Kidney (tissue), 14 donors: ENCODE data around the gene THADA. TPM values are rescaled to one million over a fixed set of nuclear protein-coding genes. Genes with fewer than 3 reads are reported as not detected.

Source experiments
- DNase-seq, 5 donors: peaks; one replicate each; pipeline ENCODE4 v3.0.0-alpha.2; 2013 to 2020
- FAIRE-seq: peaks from 2 replicates; lab custom pipeline; 2012; peaks lifted over from hg19 to GRCh38; lab: Jason Lieb, UNC
- H3K27ac ChIP-seq, 2 donors: one replicate each; pipeline ENCODE4 v1.7.0; 2013; ENCODE audit warnings: low read depth in 2 of 2, low read length in 2 of 2, inconsistent platforms in 1 of 2
- H3K27me3 ChIP-seq: one replicate; pipeline ENCODE4 v1.7.1; 2013; ENCODE audit warnings: low read length, inconsistent platforms; ENCODE audit not compliant: control insufficient read depth, insufficient read depth
- H3K36me3 ChIP-seq, 3 donors: one replicate each; pipeline versions ENCODE4 v1.7.0 to v1.7.1; 2013; ENCODE audit warnings: low read length in 3 of 3, control low read depth in 1 of 3, inconsistent platforms in 1 of 3; ENCODE audit not compliant: insufficient read depth in 3 of 3, control insufficient read depth in 2 of 3
- H3K4me1 ChIP-seq, 3 donors: one replicate each; pipeline versions ENCODE4 v1.7.0 to v1.7.1; 2013; ENCODE audit warnings: low read length in 3 of 3, inconsistent platforms in 1 of 3, low read depth in 1 of 3; ENCODE audit not compliant: control insufficient read depth in 2 of 3, insufficient read depth in 2 of 3
- H3K4me3 ChIP-seq, 3 donors: one replicate each; pipeline versions ENCODE4 v1.7.0 to v1.8.1; 2013; ENCODE audit warnings: low read length in 3 of 3, control low read depth in 1 of 3, inconsistent platforms in 1 of 3
- H3K9ac ChIP-seq, 3 donors: one replicate each; pipeline versions ENCODE4 v1.7.0 to v1.7.1; 2013; ENCODE audit warnings: low read length in 3 of 3, control low read depth in 1 of 3, inconsistent platforms in 1 of 3
- H3K9me3 ChIP-seq, 3 donors: one replicate each; pipeline versions ENCODE4 v1.7.0 to v1.7.1; 2013; ENCODE audit warnings: low read length in 3 of 3, control low read depth in 1 of 3, inconsistent platforms in 1 of 3; ENCODE audit not compliant: control insufficient read depth in 2 of 3, insufficient read depth in 1 of 3
- intact Hi-C: fragments of 100-400 bp; cut with DNase I; formaldehyde crosslinking; loops from one replicate; pipeline ENCODE4 v1.11.1; 2022
- polyA plus RNA-seq: library from polyadenylated mRNA; stranded (reverse); fragments of 350-450 nt; fragmentation: Illumina TruSeq; extraction: RNeasy Lipid Tissue Mini Kit (QIAGEN cat#74804); gene quantifications from one replicate; pipeline ENCODE4 v1.2.3, GENCODE V29; 2014; ENCODE audit warnings: low read depth, low replicate concordance; ENCODE audit not compliant: insufficient read depth
- total RNA-seq: library from RNA; stranded (reverse); fragmentation: NEBNext Ultra II Directional; extraction: Animal tissue kit (Norgen Biotek cat#: 25700); gene quantifications from one replicate; pipeline ENCODE4 v1.2.1, GENCODE V29; 2021
- TF ChIP-seq, protein P1 (sequence below): IDR thresholded peaks from 3 replicates; pipeline ENCODE4 v1.5.1; 2012; ENCODE audit warnings: mild to moderate bottlenecking, moderate library complexity, borderline replicate concordance; ENCODE audit not compliant: insufficient read depth; ENCODE audit errors: extremely low read depth
- donor health status: control.
- donor health status: control.
- donor health status: control.
- donor health status: control.
- donor health status: control.
- donor health status: DM: yes; HTN: yes; CAD: no.
- donor health status: Normal renal cell carcinoma (clear cell type).

Gene THADA
- total and polyA plus RNA-seq, 2 donors from 2014 or later: 21.4 to 45.1 TPM

DNA sequence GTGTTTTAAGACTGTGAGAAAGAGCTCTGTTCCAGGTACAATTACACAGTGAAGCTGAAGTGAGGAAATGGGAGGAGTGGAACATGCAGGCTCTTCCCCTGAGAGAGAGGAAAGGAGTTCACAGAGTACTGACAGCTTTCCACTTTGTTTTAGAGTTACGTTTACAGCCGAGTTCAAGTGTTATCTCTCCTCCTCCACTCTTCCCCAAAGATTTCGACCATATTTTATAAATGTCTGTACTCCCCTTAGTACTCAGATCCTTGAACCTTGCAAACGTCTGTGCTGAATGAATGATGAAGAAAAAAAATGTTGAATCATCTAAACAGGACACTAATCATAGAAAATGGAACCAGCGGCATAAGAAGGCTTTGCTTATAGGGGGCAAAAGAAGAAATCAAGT, 121.6 kb downstream of the THADA start:
- H3K4me1 ChIP-seq: no peaks in the 10 kb centered on the region
- no peaks in the 10 kb centered on the region for H3K36me3 ChIP-seq
- DNase-seq (peak in 1 of 5 donors; percentile 34), FAIRE-seq (no peak)
- intact Hi-C loops: no loop called here
- H3K9ac ChIP-seq: no peak overlapping the region
- H3K27ac ChIP-seq: no peak overlapping the region
- TF ChIP-seq, protein P1, sequence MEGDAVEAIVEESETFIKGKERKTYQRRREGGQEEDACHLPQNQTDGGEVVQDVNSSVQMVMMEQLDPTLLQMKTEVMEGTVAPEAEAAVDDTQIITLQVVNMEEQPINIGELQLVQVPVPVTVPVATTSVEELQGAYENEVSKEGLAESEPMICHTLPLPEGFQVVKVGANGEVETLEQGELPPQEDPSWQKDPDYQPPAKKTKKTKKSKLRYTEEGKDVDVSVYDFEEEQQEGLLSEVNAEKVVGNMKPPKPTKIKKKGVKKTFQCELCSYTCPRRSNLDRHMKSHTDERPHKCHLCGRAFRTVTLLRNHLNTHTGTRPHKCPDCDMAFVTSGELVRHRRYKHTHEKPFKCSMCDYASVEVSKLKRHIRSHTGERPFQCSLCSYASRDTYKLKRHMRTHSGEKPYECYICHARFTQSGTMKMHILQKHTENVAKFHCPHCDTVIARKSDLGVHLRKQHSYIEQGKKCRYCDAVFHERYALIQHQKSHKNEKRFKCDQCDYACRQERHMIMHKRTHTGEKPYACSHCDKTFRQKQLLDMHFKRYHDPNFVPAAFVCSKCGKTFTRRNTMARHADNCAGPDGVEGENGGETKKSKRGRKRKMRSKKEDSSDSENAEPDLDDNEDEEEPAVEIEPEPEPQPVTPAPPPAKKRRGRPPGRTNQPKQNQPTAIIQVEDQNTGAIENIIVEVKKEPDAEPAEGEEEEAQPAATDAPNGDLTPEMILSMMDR: no peak
- H3K9me3 ChIP-seq: no peaks in the 10 kb centered on the region
- no peaks in the 10 kb centered on the region for H3K27me3 ChIP-seq
- H3K4me3 ChIP-seq: no peak overlapping the region

DNA sequence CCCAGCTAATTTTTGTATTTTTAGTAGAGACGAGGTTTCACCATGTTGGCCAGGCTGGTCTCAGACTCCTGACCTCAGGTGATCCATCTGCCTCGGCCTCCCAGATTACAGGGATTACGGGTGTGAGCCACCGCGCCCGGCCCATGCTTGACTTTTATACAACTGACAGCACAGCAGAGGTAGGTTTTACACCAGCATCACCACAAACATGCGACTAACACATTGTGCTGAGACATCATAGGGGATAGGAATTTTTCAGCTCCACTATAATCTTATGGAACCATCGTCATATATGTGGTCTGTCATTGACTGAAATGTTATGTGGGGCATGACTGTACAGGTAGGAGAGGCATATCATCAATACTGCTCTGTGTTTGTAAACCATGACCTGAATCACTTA, 122.1 kb downstream of the THADA start:
- H3K4me1 ChIP-seq: no peaks in the 10 kb centered on the region
- H3K9ac ChIP-seq: no peak overlapping the region
- DNase-seq (no peak), FAIRE-seq (no peak)
- H3K27me3 ChIP-seq: no peaks in the 10 kb centered on the region
- no peak overlapping the region for H3K27ac ChIP-seq
- intact Hi-C loops: no loop called here
- H3K36me3 ChIP-seq: no peaks in the 10 kb centered on the region
- TF ChIP-seq, protein P1: no peak
- no peaks in the 10 kb centered on the region for H3K9me3 ChIP-seq
- H3K4me3 ChIP-seq: no peak overlapping the region

DNA sequence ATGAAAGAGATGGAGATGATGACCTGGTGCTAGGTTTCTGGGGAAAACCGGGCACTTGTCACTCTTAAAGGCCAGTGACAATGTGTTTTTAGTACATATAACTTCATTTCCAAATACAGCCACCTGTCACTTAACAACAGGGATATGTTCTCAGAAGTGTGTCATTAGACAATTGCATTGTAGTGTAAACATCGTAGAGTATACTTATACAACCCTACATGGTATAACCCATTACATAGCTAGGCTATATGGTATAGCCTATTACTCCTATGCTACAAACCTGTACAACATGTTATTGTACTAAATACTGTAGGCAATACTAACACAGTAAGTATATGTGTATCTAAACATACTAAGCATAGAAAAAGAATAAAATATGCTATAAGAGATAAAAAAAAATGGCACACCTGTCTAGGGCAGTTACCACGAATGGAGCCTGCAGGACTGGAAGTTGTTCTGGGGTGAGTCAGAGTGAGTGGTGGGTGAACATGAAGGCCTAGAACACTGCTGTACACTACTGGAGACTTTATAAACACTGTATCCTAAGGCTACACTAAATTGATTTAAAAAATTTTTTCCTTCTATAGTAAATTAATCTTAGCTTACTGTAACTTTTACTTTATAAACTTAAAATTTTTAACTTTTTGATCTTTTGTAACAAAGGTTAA, 123.2 kb downstream of the THADA start:
- no peaks in the 10 kb centered on the region for H3K9me3 ChIP-seq
- no peaks in the 10 kb centered on the region for H3K4me1 ChIP-seq
- FAIRE-seq: no peak
- no peaks in the 10 kb centered on the region for H3K36me3 ChIP-seq
- H3K27ac ChIP-seq: no peak overlapping the region
- H3K27me3 ChIP-seq: no peaks in the 10 kb centered on the region
- no peak overlapping the region for H3K4me3 ChIP-seq
- intact Hi-C loops: no loop called here
- TF ChIP-seq, protein P1: no peak
- no peak for DNase-seq
- H3K9ac ChIP-seq: no peak overlapping the region
